SU-DHL-6 (cell line): Measurements from ENCODE around the gene TTC36.
"Not testable (repeated sequence)": the region's sequence is repeated elsewhere in the genome, so short reads cannot be mapped to it uniquely, and the experiment has no call there.

ENCODE experiments used
- H2AFZ ChIP-seq: fragments of 200-600 bp; sonication (generic); 2 replicates; pipeline ENCODE4 v1.6.1; 2014; ENCODE audit warnings: low read depth, mild to moderate bottlenecking, moderate library complexity, mixed read lengths, antibody characterized with exemption, low read length; ENCODE audit not compliant: severe bottlenecking
- H3F3A ChIP-seq: fragments of 200-600 bp; shearing (Covaris generic); 2 replicates; pipeline ENCODE4 v1.6.0; 2016; ENCODE audit warnings: antibody characterized with exemption, mild to moderate bottlenecking; ENCODE audit not compliant: insufficient read depth
- H3K27ac ChIP-seq: fragments of 200-600 bp; sonication (generic); 2 replicates; pipeline ENCODE4 v1.5.1; 2016; ENCODE audit warnings: low read depth, mild to moderate bottlenecking, low read length, moderate library complexity, mixed read lengths
- H3K27me3 ChIP-seq: fragments of 200-600 bp; sonication (generic), shearing (Covaris generic); 2 replicates; pipeline ENCODE4 v1.6.0; 2014; ENCODE audit warnings: mild to moderate bottlenecking, low read length
- H3K36me3 ChIP-seq: fragments of 200-600 bp; sonication (generic); 2 replicates; pipeline ENCODE4 v1.6.1; 2014; ENCODE audit warnings: mild to moderate bottlenecking, low read length, mixed read lengths
- H3K4me2 ChIP-seq: fragments of 300-600, 200-600 bp; shearing (Covaris generic), sonication (generic); 2 replicates; pipeline ENCODE4 v1.6.0; 2014; ENCODE audit warnings: low read length, low read depth, mild to moderate bottlenecking; ENCODE audit not compliant: poor library complexity, severe bottlenecking
- H3K4me3 ChIP-seq: fragments of 200-600 bp; sonication (generic); 2 replicates; pipeline ENCODE4 v1.5.1; 2014; ENCODE audit warnings: antibody characterized with exemption, low read length, mild to moderate bottlenecking, mixed read lengths; ENCODE audit not compliant: insufficient read depth, poor library complexity, severe bottlenecking
- H3K79me2 ChIP-seq: fragments of 200-600 bp; sonication (generic); 2 replicates; pipeline ENCODE4 v1.6.1; 2014; ENCODE audit warnings: mild to moderate bottlenecking, low read length, moderate library complexity; ENCODE audit not compliant: insufficient read depth
- H3K9ac ChIP-seq: fragments of 200-600 bp; sonication (generic); 2 replicates; pipeline ENCODE4 v1.7.0; 2014; ENCODE audit warnings: mild to moderate bottlenecking, low read length
- H3K9me2 ChIP-seq: fragments of 200-600 bp; sonication (generic); replicated peaks from 2 replicates; pipeline ENCODE4 v1.6.1; 2014; ENCODE audit warnings: low read length; ENCODE audit not compliant: insufficient read depth
- H3K9me3 ChIP-seq: fragments of 200-600 bp; sonication (generic); 2 replicates; pipeline ENCODE4 v1.6.1; 2014; ENCODE audit warnings: low read length, mixed read lengths; ENCODE audit not compliant: insufficient read depth
- H4K20me1 ChIP-seq: fragments of 200-600 bp; sonication (generic); 2 replicates; pipeline ENCODE4 v1.6.1; 2014; ENCODE audit warnings: low read depth, mild to moderate bottlenecking, antibody characterized with exemption, low read length, moderate library complexity, mixed read lengths
- EZH2phosphoT487 ChIP-seq: fragments of 200-600 bp; sonication (generic), shearing (Covaris generic); conservative IDR thresholded peaks from 2 replicates; pipeline ENCODE4 v1.6.1; 2018; ENCODE audit warnings: mild to moderate bottlenecking, antibody characterized with exemption, low read length, moderate library complexity, mixed read lengths
- TF ChIP-seq, protein P1 (sequence below): fragments of 200-600 bp; sonication (generic); IDR thresholded peaks from one replicate; pipeline ENCODE4 v1.5.1; 2017; ENCODE audit warnings: antibody characterized with exemption, mild to moderate bottlenecking, low read length, moderate library complexity; ENCODE audit not compliant: insufficient read depth, poor library complexity, severe bottlenecking

TTC36 gene, protein sequence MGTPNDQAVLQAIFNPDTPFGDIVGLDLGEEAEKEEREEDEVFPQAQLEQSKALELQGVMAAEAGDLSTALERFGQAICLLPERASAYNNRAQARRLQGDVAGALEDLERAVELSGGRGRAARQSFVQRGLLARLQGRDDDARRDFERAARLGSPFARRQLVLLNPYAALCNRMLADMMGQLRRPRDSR

DNA sequence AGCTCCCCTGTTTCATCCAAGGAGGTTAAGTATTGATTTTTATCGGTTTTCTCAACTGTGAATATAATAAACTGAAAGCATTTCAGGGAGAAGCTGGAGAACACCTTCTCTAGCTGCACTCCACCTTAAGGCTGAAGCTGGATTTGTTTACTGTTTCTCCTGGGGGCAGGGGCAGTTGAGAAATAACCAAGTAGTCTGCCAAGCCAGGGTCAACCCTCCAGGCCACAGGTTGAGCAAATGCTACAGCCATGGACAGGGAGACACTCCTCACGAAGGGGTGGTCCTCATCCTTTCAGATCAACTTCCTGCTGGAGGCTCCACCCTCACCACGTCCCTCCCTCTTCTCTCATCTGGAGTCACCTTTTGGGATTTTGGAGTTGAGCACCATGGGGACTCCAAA lies at the start of gene TTC36:
TSS of gene TTC36 (plus strand) at position 366 of the 400 bp plus-strand sequence. CDS start at position 387, 21 bp downstream.
- Histone ChIP-seq H3K36me3 (0 out of 2 replicates have a peak, but pooled peaks cover 1% of the 10 kb centered on the region), H3K9me3 (no peaks in the 10 kb centered on the region), H3K4me2 (no peak within 1 kb of the TSS), H3K9ac (no peak within 1 kb of the TSS), H3K9me2 (no peaks in the 10 kb centered on the region), H3K4me3 (no peak within 1 kb of the TSS), H3K79me2 (no peaks in the 10 kb centered on the region), H2AFZ (no peak within 1 kb of the TSS), H3F3A (peaks cover 10% of the 10 kb centered on the region; the same call in 1 of the 2 replicates), H4K20me1 (no peaks in the 10 kb centered on the region), H3K27me3 (no peaks in the 10 kb centered on the region), H3K27ac (no peak within 1 kb of the TSS)
- TF ChIP-seq, protein P1, sequence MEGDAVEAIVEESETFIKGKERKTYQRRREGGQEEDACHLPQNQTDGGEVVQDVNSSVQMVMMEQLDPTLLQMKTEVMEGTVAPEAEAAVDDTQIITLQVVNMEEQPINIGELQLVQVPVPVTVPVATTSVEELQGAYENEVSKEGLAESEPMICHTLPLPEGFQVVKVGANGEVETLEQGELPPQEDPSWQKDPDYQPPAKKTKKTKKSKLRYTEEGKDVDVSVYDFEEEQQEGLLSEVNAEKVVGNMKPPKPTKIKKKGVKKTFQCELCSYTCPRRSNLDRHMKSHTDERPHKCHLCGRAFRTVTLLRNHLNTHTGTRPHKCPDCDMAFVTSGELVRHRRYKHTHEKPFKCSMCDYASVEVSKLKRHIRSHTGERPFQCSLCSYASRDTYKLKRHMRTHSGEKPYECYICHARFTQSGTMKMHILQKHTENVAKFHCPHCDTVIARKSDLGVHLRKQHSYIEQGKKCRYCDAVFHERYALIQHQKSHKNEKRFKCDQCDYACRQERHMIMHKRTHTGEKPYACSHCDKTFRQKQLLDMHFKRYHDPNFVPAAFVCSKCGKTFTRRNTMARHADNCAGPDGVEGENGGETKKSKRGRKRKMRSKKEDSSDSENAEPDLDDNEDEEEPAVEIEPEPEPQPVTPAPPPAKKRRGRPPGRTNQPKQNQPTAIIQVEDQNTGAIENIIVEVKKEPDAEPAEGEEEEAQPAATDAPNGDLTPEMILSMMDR: no peak
- TF ChIP-seq EZH2phosphoT487: no peak

DNA sequence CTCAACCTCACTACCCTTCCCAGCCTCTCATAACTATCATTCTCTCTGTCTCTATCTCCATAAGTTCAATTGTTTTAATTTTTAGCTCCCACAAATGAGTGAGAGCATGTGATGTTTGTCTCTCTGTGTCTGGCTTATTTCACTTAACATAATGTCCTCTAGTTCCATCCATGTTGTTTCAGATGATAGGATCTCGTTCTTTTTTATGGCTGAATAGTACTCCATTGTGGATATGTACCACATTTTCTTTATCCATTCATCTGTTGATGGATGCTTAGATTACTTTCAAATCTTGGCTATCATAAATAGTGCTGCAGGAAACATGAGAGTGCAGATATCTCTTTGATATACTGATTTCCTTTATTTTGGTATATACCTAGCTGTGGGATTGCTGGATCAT lies 46.0 kb upstream of the TTC36 start:
- not testable (repeated sequence) for H3K27me3 ChIP-seq, H3K9me3 ChIP-seq, H4K20me1 ChIP-seq, H3K4me3 ChIP-seq, H3K4me2 ChIP-seq, H3F3A ChIP-seq, H3K79me2 ChIP-seq, H2AFZ ChIP-seq, H3K9me2 ChIP-seq, H3K27ac ChIP-seq, H3K9ac ChIP-seq
- peaks cover 58% of the 10 kb centered on the region for H3K36me3 ChIP-seq

DNA sequence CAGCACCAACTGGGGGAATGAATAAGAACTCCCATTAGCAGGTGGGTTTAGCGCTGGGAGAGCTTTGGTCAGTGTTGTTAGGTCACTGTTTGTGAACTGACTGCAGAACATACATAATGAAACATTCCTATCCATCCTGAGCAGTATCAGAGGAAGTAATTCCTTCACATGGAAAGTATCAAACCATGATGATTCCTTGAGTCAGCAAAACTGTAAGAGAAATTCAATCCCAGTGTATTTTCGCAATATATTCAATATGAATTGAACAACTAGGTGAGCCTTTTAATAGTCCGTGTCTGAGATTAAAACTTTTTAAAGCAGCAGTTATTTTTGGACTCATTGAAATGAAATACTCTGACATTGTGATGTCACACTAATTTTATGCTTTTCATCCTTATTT lies 42.9 kb upstream of the TTC36 start:
- peaks cover 52% of the 10 kb centered on the region for H3K36me3 ChIP-seq
- H3K79me2 ChIP-seq: no peaks in the 10 kb centered on the region
- H3K4me3 ChIP-seq: no peak overlapping the region

DNA sequence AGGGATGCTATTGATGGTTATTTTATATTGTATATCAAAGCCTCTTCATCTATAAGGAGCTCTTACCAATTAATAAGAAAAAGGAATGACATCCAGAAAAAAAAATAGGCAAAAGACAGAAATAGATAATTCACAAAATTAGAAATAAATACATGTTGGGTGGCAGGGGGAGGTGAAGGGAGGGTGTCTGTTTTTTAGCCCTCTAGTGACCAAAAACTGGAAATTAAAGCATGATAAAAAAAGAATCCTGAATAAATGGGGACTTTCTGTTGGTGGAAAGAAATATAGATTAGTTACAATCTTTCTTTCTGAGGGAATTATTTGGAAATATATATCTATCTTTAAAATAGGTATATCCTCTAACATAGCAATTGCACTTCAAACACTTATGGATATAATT lies 42.0 kb upstream of the TTC36 start:
- TF ChIP-seq, protein P1: no peak
- no peak for TF ChIP-seq EZH2phosphoT487
- H3K9me2 ChIP-seq: no peaks in the 10 kb centered on the region
- no peaks in the 10 kb centered on the region for H3K9me3 ChIP-seq
- peaks cover 15% of the 10 kb centered on the region for H3F3A ChIP-seq
- H2AFZ ChIP-seq: no peak overlapping the region
- no peak overlapping the region for H3K4me2 ChIP-seq
- H3K27me3 ChIP-seq: no peaks in the 10 kb centered on the region
- no peak overlapping the region for H3K27ac ChIP-seq
- H4K20me1 ChIP-seq: no peaks in the 10 kb centered on the region
- H3K36me3 ChIP-seq: peaks cover 53% of the 10 kb centered on the region
- no peaks in the 10 kb centered on the region for H3K79me2 ChIP-seq
- H3K9ac ChIP-seq: no peak overlapping the region
- no peak overlapping the region for H3K4me3 ChIP-seq

More for the DNA sequence above, 42.9 kb upstream of the TTC36 start:
- H3K4me2 ChIP-seq: no peak overlapping the region
- H3F3A ChIP-seq: peaks cover 15% of the 10 kb centered on the region
- no peak overlapping the region for H3K27ac ChIP-seq
- no peaks in the 10 kb centered on the region for H4K20me1 ChIP-seq
- H2AFZ ChIP-seq: no peak overlapping the region
- no peaks in the 10 kb centered on the region for H3K27me3 ChIP-seq
- H3K9me3 ChIP-seq: no peaks in the 10 kb centered on the region
- H3K9ac ChIP-seq: no peak overlapping the region
- TF ChIP-seq, protein P1: no peak
- no peak for TF ChIP-seq EZH2phosphoT487
- H3K9me2 ChIP-seq: no peaks in the 10 kb centered on the region
